Activated T-helper 1 cell treated with Interleukin-2 at 50 U/mL for 16 hours (primary cell): ENCODE measurements around the gene GRID1.
"Not testable (repeated sequence)": the region's sequence is repeated elsewhere in the genome, so short reads cannot be mapped to it uniquely, and the experiment has no call there.

ENCODE experiments used
- DNase-seq: peaks from one replicate; pipeline ENCODE4 v3.0.0-alpha.2; 2020; ENCODE audit warnings: low read depth

Gene GRID1

GRCh38 chr10:85993840-85994507 lies 372.6 kb downstream of the GRID1 start:
- no peak for DNase-seq

- DNase-seq: no peak
Observed at GRCh38 chr10:85993140-85993539, 373.5 kb downstream of the GRID1 start.

- no peak for DNase-seq
Observed at GRCh38 chr10:85992324-85992723, 374.3 kb downstream of the GRID1 start.

GRCh38 chr10:85986777-85987176 lies 379.8 kb downstream of the GRID1 start:
- DNase-seq: no peak

- DNase-seq: no peak
Observed at GRCh38 chr10:85983051-85983450, 383.5 kb downstream of the GRID1 start.

GRCh38 chr10:85979598-85979997 lies 387.0 kb downstream of the GRID1 start:
- no peak for DNase-seq

GRCh38 chr10:85978566-85979358 lies 387.8 kb downstream of the GRID1 start:
- no peak for DNase-seq

GRCh38 chr10:85977642-85978041 lies 389.0 kb downstream of the GRID1 start:
- DNase-seq: no peak

- no peak for DNase-seq
Observed at GRCh38 chr10:85976267-85976793, 390.3 kb downstream of the GRID1 start.

- DNase-seq: no peak
Observed at GRCh38 chr10:85971494-85971893, 395.1 kb downstream of the GRID1 start.

GRCh38 chr10:85967594-85967993 lies 399.0 kb downstream of the GRID1 start:
- no peak for DNase-seq

GRCh38 chr10:85961479-85962067 lies 405.0 kb downstream of the GRID1 start:
- no peak for DNase-seq

GRCh38 chr10:85961073-85961472 lies 405.5 kb downstream of the GRID1 start:
- DNase-seq: no peak

- DNase-seq: no peak
Observed at GRCh38 chr10:85959239-85959638, 407.4 kb downstream of the GRID1 start.

- DNase-seq: no peak
Observed at GRCh38 chr10:85950921-85951320, 415.7 kb downstream of the GRID1 start.

GRCh38 chr10:85946713-85947326 lies 419.8 kb downstream of the GRID1 start:
- DNase-seq: no peak

GRCh38 chr10:85936161-85936560 lies 430.4 kb downstream of the GRID1 start:
- no peak for DNase-seq

GRCh38 chr10:85934586-85934985 lies 432.0 kb downstream of the GRID1 start:
- no peak for DNase-seq

- not testable (repeated sequence) for DNase-seq
Observed at GRCh38 chr10:85929993-85930392, 436.6 kb downstream of the GRID1 start.

- no peak for DNase-seq
Observed at GRCh38 chr10:85927952-85928665, 438.5 kb downstream of the GRID1 start.

GRCh38 chr10:85926986-85927385 lies 439.6 kb downstream of the GRID1 start:
- no peak for DNase-seq

GRCh38 chr10:85926136-85926535 lies 440.5 kb downstream of the GRID1 start:
- no peak for DNase-seq
